Activated CD8-positive, alpha-beta memory T cell treated with anti-CD3 and anti-CD28 coated beads for 36 hours (primary cell): ENCODE measurements around the gene CFAP47. TPM values are rescaled to one million over a fixed set of nuclear protein-coding genes. Genes with fewer than 3 reads are reported as not detected.

Experiments used
- total RNA-seq, 2 experiments: library from RNA; stranded (reverse); gene quantifications; one replicate each; pipeline ENCODE4 v1.2.3, GENCODE V29; 2021

The CFAP47 gene
- total RNA-seq, 2 experiments from 2014 or later: not detected

Other genes starting within 250 kb of the CFAP47 start
- gene MAGEB16, start 121.4 kb upstream of the CFAP47 start, total RNA-seq: not detected